Activated CD4-positive, alpha-beta memory T cell treated with anti-CD3 and anti-CD28 coated beads, Interleukin-2, amount 10 ng/mL, durations not matched to agents 7 days and 5 days (primary cell): Measurements from ENCODE around the gene KRT9. TPM values are rescaled to one million over a fixed set of nuclear protein-coding genes. Genes with fewer than 3 reads are reported as not detected.
"Not testable (repeated sequence)": the region's sequence is repeated elsewhere in the genome, so short reads cannot be mapped to it uniquely, and the experiment has no call there.

Experiments
- CTCF ChIA-PET: fragments of 350-600 bp; sonication (Branson Sonifier 250); formaldehyde crosslinking; loops from one replicate; lab custom pipeline; 2021; ENCODE audit warnings: antibody characterized with exemption, inconsistent platforms; lab: Charles Lee
- POLR2A ChIA-PET: fragments of 350-600 bp; sonication (Branson Sonifier 250); formaldehyde crosslinking; loops from one replicate; lab custom pipeline; 2021; ENCODE audit warnings: antibody characterized with exemption; lab: Charles Lee
- DNase-seq: peaks from one replicate; pipeline ENCODE4 v3.0.0-alpha.2; 2020
- H3K27ac Mint-ChIP-seq: one replicate; pipeline ENCODE4 v1.8.0; 2021; ENCODE audit warnings: mild to moderate bottlenecking, mixed read lengths
- H3K27me3 Mint-ChIP-seq: one replicate; pipeline ENCODE4 v1.8.0; 2021; ENCODE audit warnings: mixed read lengths
- H3K36me3 Mint-ChIP-seq: one replicate; pipeline ENCODE4 v1.8.0; 2021; ENCODE audit warnings: low read depth, mixed read lengths
- H3K4me1 Mint-ChIP-seq: one replicate; pipeline ENCODE4 v1.8.0; 2021; ENCODE audit warnings: mixed read lengths
- H3K4me3 Mint-ChIP-seq: one replicate; pipeline ENCODE4 v1.8.0; 2021; ENCODE audit warnings: mild to moderate bottlenecking, mixed read lengths
- H3K9me3 Mint-ChIP-seq: one replicate; pipeline ENCODE4 v1.8.0; 2021; ENCODE audit warnings: mixed read lengths
- total RNA-seq, 2 experiments: library from RNA; stranded (reverse); gene quantifications; one replicate each; pipeline ENCODE4 v1.2.3, GENCODE V29; 2021

The KRT9 gene
- total RNA-seq, 2 experiments from 2014 or later, result not detected

GRCh38 chr17:41580244-41580575 is 8.4 kb upstream of the KRT9 start:
- Mint-ChIP-seq H3K36me3 (no peaks in the 10 kb centered on the region), H3K4me1 (no peaks in the 10 kb centered on the region), H3K4me3 (no peak overlapping the region), H3K9me3 (no peaks in the 10 kb centered on the region), H3K27me3 (peaks cover 25% of the 10 kb centered on the region), H3K27ac (no peak overlapping the region)
- CTCF ChIA-PET, result interaction anchor here (1.1 to 2.8 kb wide), 10 partner anchors 11 to 98 kb away, joined by 3 to 18 read pairs (median 6); no protein-coding TSS in a partner anchor
- no peak for DNase-seq
- POLR2A ChIA-PET, result no interaction called here

- DNase-seq, result peak; percentile 82
- Mint-ChIP-seq H3K27ac (no peak overlapping the region), H3K36me3 (no peaks in the 10 kb centered on the region), H3K4me3 (no peak overlapping the region), H3K4me1 (no peaks in the 10 kb centered on the region), H3K9me3 (no peaks in the 10 kb centered on the region), H3K27me3 (peaks cover 26% of the 10 kb centered on the region)
- ChIA-PET CTCF (interaction anchor here (0.6 to 2.8 kb wide), 13 partner anchors 11 to 887 kb away, joined by 3 to 18 read pairs (median 4); no protein-coding TSS in a partner anchor), POLR2A (no interaction called here)
Measured at GRCh38 chr17:41579484-41580243, 7.8 kb upstream of the KRT9 start.

GRCh38 chr17:41578971-41579370 is 7.1 kb upstream of the KRT9 start:
- no peak for DNase-seq
- no peaks in the 10 kb centered on the region for H3K36me3 Mint-ChIP-seq
- no peaks in the 10 kb centered on the region for H3K9me3 Mint-ChIP-seq
- ChIA-PET CTCF (interaction anchor here (0.6 to 2.8 kb wide), 13 partner anchors 10 to 886 kb away, joined by 3 to 18 read pairs (median 4); no protein-coding TSS in a partner anchor), POLR2A (no interaction called here)
- H3K4me3 Mint-ChIP-seq, result no peak overlapping the region
- H3K27me3 Mint-ChIP-seq, result peaks cover 26% of the 10 kb centered on the region
- H3K4me1 Mint-ChIP-seq, result no peaks in the 10 kb centered on the region
- H3K27ac Mint-ChIP-seq, result no peak overlapping the region

DNA sequence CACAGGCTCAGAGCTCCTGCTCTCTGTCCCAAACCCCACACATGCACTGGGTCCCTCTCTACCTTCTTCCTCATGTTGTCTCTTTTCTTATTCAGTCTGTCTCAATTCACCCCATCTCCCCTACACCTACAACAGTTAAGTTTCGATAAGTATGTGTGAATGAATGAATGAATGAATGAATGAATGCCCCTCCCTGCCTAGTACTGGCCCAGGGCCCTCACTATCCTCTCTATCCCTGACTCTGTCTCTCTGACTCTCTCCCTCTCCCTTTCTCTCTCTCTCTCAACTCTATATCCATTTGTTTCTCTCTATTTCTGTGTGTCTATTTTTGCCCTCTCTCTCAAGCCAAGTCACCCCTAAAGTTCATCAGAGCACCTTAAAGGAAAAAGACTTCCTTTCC is 6.7 kb upstream of the KRT9 start:
- no peaks in the 10 kb centered on the region for H3K4me1 Mint-ChIP-seq
- DNase-seq, result no peak
- H3K36me3 Mint-ChIP-seq, result no peaks in the 10 kb centered on the region
- ChIA-PET POLR2A (no interaction called here), CTCF (interaction anchor here (1.3 to 2.8 kb wide), 6 partner anchors 9 to 87 kb away, joined by 3 to 18 read pairs (median 6); no protein-coding TSS in a partner anchor)
- H3K27me3 Mint-ChIP-seq, result peaks cover 26% of the 10 kb centered on the region
- H3K9me3 Mint-ChIP-seq, result no peaks in the 10 kb centered on the region
- no peak overlapping the region for H3K4me3 Mint-ChIP-seq
- no peak overlapping the region for H3K27ac Mint-ChIP-seq

- H3K9me3 Mint-ChIP-seq, H3K36me3 Mint-ChIP-seq, H3K4me1 Mint-ChIP-seq, H3K27ac Mint-ChIP-seq, H3K4me3 Mint-ChIP-seq, DNase-seq, CTCF ChIA-PET: not testable (repeated sequence)
- peaks cover 29% of the 10 kb centered on the region for H3K27me3 Mint-ChIP-seq
- POLR2A ChIA-PET, result interaction anchor here (0.7 kb wide), 1 partner anchor 113 kb away, joined by 3 read pairs; no protein-coding TSS in a partner anchor
Measured at GRCh38 chr17:41576740-41577139, 4.9 kb upstream of the KRT9 start.

DNA sequence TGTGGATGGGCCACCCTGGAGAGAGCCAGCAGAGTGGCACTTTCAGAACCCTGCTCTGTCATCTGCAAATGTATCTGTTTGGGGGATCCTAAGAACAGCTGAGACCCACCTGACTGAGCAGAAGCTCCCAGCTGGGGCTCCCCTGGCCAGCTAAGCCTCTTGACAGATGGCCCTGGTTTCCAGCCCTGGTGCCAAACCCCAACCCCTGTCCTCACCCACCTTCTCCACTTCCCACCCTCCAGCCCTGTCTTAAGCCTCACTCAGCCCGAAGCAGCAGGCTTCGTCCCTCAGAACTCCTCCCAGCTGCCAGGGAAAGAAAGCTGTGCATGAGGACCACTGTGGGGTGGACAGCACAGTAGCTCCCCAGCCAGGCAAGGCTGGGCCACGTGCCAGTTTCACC is 3.5 kb upstream of the KRT9 start:
- DNase-seq, result no peak
- Mint-ChIP-seq H3K9me3 (no peaks in the 10 kb centered on the region), H3K36me3 (no peaks in the 10 kb centered on the region), H3K4me1 (no peaks in the 10 kb centered on the region), H3K27ac (no peak overlapping the region), H3K4me3 (no peak overlapping the region), H3K27me3 (peaks cover 28% of the 10 kb centered on the region)
- CTCF ChIA-PET, result no interaction called here
- POLR2A ChIA-PET, result no interaction called here

DNA sequence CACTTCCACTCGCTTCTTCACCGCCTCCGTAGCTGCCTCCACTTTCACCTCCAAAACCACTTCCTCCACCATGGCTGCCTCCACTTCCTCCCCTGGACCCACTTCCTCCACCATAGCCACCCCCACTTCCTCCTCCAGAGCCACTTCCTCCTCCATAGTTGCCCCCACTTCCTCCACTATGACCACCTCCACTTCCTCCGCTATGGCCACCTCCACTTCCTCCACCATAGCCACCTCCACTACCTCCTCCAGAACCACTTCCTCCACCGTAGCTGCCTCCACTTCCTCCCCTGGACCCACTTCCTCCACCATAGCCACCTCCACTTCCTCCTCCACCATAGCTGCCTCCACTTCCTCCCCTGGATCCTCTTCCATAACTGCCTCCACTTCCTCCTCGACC is 4.5 kb downstream of the KRT9 start:
- ChIA-PET POLR2A (no interaction called here), CTCF (interaction anchor here (3.7 kb wide), 1 partner anchor 81 kb away, joined by 13 read pairs; no protein-coding TSS in a partner anchor)
- H3K9me3 Mint-ChIP-seq, result peaks cover 14% of the 10 kb centered on the region
- H3K27me3 Mint-ChIP-seq, result peaks cover 39% of the 10 kb centered on the region
- no peak overlapping the region for H3K4me3 Mint-ChIP-seq
- H3K36me3 Mint-ChIP-seq, result peaks cover 6% of the 10 kb centered on the region
- no peak for DNase-seq
- peaks cover 6% of the 10 kb centered on the region for H3K4me1 Mint-ChIP-seq
- H3K27ac Mint-ChIP-seq, result peak overlapping the region; percentile 75

DNA sequence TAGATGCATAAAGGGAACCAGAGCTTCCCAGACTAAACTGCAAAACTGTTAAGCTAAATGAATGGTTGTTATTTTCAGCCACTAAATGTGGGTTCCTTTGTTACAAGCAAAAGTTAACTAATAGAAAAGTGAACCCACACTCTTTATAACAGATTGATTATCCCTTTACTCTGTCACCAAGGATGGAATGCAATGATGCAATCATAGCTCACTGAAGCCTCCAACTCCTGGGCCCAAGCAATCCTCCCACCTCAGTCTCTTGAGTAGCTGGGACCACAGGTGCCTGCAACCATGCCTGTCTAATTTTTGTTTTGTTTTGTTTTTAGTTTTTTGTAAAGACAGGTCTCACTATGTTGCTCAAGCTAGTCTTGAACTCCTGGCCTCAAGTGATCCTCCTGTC is 6.5 kb downstream of the KRT9 start:
- DNase-seq, result no peak
- ChIA-PET CTCF (interaction anchor here (2.6 to 3.7 kb wide), 2 partner anchors 16 to 83 kb away, joined by 13 to 21 read pairs; no protein-coding TSS in a partner anchor), POLR2A (no interaction called here)
- Mint-ChIP-seq H3K27me3 (peaks cover 40% of the 10 kb centered on the region), H3K27ac (no peak overlapping the region), H3K36me3 (peaks cover 6% of the 10 kb centered on the region), H3K4me1 (peaks cover 6% of the 10 kb centered on the region), H3K9me3 (peaks cover 14% of the 10 kb centered on the region), H3K4me3 (no peak overlapping the region)

DNA sequence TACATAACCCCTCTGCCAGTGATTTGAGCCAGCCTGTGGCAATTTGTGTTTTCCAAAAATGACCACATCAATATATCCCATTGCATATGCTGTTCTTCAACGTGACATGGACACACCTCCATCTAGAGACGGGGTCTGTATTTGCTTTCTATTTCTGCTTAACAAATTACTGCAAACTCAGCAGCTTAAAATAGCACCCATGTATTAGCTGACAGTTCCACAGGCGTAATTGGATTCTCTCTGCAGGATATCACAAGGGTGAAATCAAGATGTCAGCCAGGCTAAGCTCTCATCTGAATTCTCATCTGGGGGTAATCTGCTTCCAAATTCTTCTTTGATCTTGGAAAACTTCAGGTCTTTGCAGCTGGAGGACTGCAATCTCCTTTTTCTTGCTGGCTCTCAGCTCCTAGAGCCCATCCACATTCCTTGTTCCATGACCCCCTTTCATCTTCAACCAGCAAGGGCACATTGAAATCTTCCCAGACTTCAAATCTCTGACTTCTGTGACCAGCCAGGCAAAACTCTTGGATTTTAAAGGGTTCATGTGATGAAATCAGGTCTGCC is 8.2 kb downstream of the KRT9 start:
- ChIA-PET CTCF (interaction anchor here (1.7 to 3.7 kb wide), 2 partner anchors 15 to 85 kb away, joined by 10 to 13 read pairs; no protein-coding TSS in a partner anchor), POLR2A (no interaction called here)
- H3K9me3 Mint-ChIP-seq, result peaks cover 14% of the 10 kb centered on the region
- no peak overlapping the region for H3K27ac Mint-ChIP-seq
- H3K4me3 Mint-ChIP-seq, result no peak overlapping the region
- peaks cover 6% of the 10 kb centered on the region for H3K36me3 Mint-ChIP-seq
- no peak for DNase-seq
- H3K27me3 Mint-ChIP-seq, result peaks cover 41% of the 10 kb centered on the region
- peaks cover 6% of the 10 kb centered on the region for H3K4me1 Mint-ChIP-seq

- no peak for DNase-seq
- Mint-ChIP-seq H3K27me3 (peaks cover 54% of the 10 kb centered on the region), H3K27ac (no peak overlapping the region), H3K4me3 (no peak overlapping the region), H3K4me1 (no peaks in the 10 kb centered on the region), H3K9me3 (peaks cover 2% of the 10 kb centered on the region), H3K36me3 (no peaks in the 10 kb centered on the region)
- ChIA-PET CTCF (no interaction called here), POLR2A (no interaction called here)
Measured at GRCh38 chr17:41561554-41561953, 10.3 kb downstream of the KRT9 start.

DNA sequence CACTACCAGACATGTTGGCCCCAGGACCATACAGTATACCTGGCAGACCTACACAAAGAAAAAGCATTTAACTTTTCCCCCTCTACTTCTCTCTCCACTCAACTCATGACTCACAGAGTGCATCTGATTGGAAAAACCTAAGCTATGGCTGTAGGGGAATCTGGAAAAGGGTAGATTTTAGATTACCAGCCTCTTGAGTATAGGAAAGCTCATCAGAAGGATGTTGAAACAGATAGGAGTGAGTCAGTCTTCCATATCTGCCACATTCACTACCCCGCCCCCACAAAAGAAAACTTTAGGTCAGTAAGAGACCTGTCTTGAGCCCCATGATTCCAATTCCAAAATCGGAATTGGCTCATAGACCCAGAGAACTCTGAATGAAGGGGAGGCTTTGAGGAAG is 12.3 kb downstream of the KRT9 start:
- DNase-seq, result no peak
- Mint-ChIP-seq H3K4me3 (no peak overlapping the region), H3K36me3 (no peaks in the 10 kb centered on the region), H3K9me3 (no peaks in the 10 kb centered on the region), H3K4me1 (no peaks in the 10 kb centered on the region), H3K27ac (no peak overlapping the region), H3K27me3 (peaks cover 59% of the 10 kb centered on the region)
- POLR2A ChIA-PET, result no interaction called here
- CTCF ChIA-PET, result interaction anchor here (3.6 kb wide), 1 partner anchor 11 kb away, joined by 35 read pairs; no protein-coding TSS in a partner anchor

GRCh38 chr17:41556931-41557330 is 14.9 kb downstream of the KRT9 start:
- H3K9me3 Mint-ChIP-seq, result no peaks in the 10 kb centered on the region

GRCh38 chr17:41556306-41556705 is 15.6 kb downstream of the KRT9 start:
- CTCF ChIA-PET, result no interaction called here
- Mint-ChIP-seq H3K9me3 (no peaks in the 10 kb centered on the region), H3K27me3 (peaks cover 44% of the 10 kb centered on the region), H3K36me3 (no peaks in the 10 kb centered on the region), H3K27ac (no peak overlapping the region), H3K4me1 (no peaks in the 10 kb centered on the region), H3K4me3 (no peak overlapping the region)
- POLR2A ChIA-PET, result no interaction called here
- no peak for DNase-seq

More at GRCh38 chr17:41556931-41557330, 14.9 kb downstream of the KRT9 start:
- POLR2A ChIA-PET, result no interaction called here
- H3K4me3 Mint-ChIP-seq, result no peak overlapping the region
- peaks cover 47% of the 10 kb centered on the region for H3K27me3 Mint-ChIP-seq
- H3K4me1 Mint-ChIP-seq, result no peaks in the 10 kb centered on the region
- H3K36me3 Mint-ChIP-seq, result no peaks in the 10 kb centered on the region
- H3K27ac Mint-ChIP-seq, result no peak overlapping the region
- CTCF ChIA-PET, result interaction anchor here (1.0 to 3.6 kb wide), 3 partner anchors 8 to 92 kb away, joined by 4 to 35 read pairs (median 5); no protein-coding TSS in a partner anchor
- no peak for DNase-seq
